Testis (tissue), 3 donors: ENCODE measurements around the gene TMEM37. TPM values are rescaled to one million over a fixed set of nuclear protein-coding genes. Genes with fewer than 3 reads are reported as not detected.

ENCODE experiments used
- DNase-seq: peaks from one replicate; pipeline ENCODE4 v3.0.0-alpha.2; 2019
- H3K27ac ChIP-seq, 2 donors: fragments of 200-600 bp; sonication (generic); one replicate each; pipeline ENCODE4 v1.5.1; 2019
- H3K27me3 ChIP-seq: fragments of 200-600 bp; sonication (generic); one replicate; pipeline ENCODE4 v1.5.1; 2019
- H3K36me3 ChIP-seq: fragments of 200-600 bp; sonication (generic); one replicate; pipeline ENCODE4 v1.5.1; 2017; ENCODE audit warnings: low read depth; ENCODE audit errors: missing control alignments
- H3K4me1 ChIP-seq: fragments of 200-600 bp; sonication (generic); one replicate; pipeline ENCODE4 v1.5.1; 2019
- H3K4me3 ChIP-seq, 2 donors: fragments of 200-600 bp; sonication (generic); one replicate each; pipeline ENCODE4 v1.5.1; 2017 to 2019
- H3K9me3 ChIP-seq: fragments of 200-600 bp; sonication (generic); one replicate; pipeline ENCODE4 v1.5.1; 2017
- POLR2A ChIP-seq: fragments of 450-650 bp; IDR thresholded peaks from one replicate; pipeline ENCODE4 v1.6.1; 2017; ENCODE audit warnings: antibody characterized with exemption, mild to moderate bottlenecking, moderate library complexity
- WGBS, 2 donors: methylation state at CpG; one replicate each; pipeline ENCODE4 v1.1.5; 2018; 5-methylcytosine and 5-hydroxymethylcytosine counted together
- intact Hi-C: fragments of 100-400 bp; cut with DNase I; formaldehyde crosslinking; loops from one replicate; pipeline ENCODE4 v1.15.1; 2023; ENCODE audit warnings: low total_unique reads
- polyA plus RNA-seq: library from polyadenylated mRNA; stranded (reverse); fragments of 350-450 nt; fragmentation: Illumina TruSeq; extraction: RNeasy Lipid Tissue Mini Kit (QIAGEN cat#74804); gene quantifications from one replicate; pipeline ENCODE4 v1.2.3, GENCODE V29; 2014; ENCODE audit warnings: low read depth, low replicate concordance; ENCODE audit not compliant: insufficient read depth
- total RNA-seq, 2 donors: library from RNA; depleted of rRNA; stranded (reverse); fragments of >200 nt; gene quantifications; one replicate each; pipeline ENCODE4 v1.2.3, GENCODE V29; 2016
- TF ChIP-seq, protein P1 (sequence below), 3 experiments: fragments of 450-650 bp in 2 of 3; fragments of 200-600 bp in 1 of 3; sonication (generic) in 1 of 3; IDR thresholded peaks; one replicate each; pipeline ENCODE4 v1.5.1; 2016 to 2019; ENCODE audit warnings: antibody characterized with exemption in 3 of 3, mild to moderate bottlenecking in 2 of 3, moderate library complexity in 1 of 3

The TMEM37 gene
- total and polyA plus RNA-seq, 3 donors from 2014 or later, result 7.0 to 14.2 (median 9.0) TPM

DNA sequence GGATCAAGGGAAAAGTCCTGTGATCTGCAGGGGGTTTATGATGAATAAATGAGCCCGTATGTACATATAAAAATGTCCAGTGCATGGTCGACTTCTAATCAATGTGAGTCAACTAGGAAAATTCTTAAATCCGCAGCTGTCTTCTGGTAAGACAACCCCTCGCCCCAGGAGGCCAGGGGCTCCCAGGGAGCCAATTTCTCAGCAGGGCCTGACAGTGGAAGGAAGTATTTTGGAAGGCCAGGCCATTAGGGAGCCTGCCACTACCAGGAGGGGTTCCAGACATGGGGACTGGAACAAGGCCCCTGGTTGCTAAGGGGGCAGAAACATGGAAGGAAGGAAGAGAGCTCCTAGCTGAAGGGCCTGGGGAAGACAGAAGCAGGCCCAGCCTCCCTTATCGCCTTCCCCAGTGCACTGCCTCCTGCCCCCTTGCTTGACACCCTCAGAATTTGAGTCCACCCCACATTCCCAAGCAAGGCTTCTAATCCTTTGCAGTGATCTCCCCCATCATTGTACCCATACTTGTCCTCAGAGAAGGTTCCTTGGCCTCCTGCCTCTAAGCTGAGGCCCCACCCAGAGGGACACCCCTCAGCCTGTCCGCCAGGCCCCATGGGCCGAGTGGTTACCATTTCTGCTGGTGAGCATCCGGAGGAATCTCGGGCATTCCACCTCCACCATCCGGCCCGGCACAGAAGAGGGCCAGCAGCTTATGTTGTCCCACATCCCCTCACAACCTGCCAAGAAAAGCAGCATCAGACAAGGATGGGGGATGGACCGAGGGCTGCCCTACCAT is 46.7 kb downstream of the TMEM37 start:
- no peaks in the 10 kb centered on the region for H3K36me3 ChIP-seq
- WGBS, 2 donors, result 87 to 91% methylated on average over 12 of the region's 12 CpGs
- no peaks in the 10 kb centered on the region for H3K9me3 ChIP-seq
- no peak overlapping the region for H3K27ac ChIP-seq
- no peak for TF ChIP-seq POLR2A
- TF ChIP-seq, protein P1, sequence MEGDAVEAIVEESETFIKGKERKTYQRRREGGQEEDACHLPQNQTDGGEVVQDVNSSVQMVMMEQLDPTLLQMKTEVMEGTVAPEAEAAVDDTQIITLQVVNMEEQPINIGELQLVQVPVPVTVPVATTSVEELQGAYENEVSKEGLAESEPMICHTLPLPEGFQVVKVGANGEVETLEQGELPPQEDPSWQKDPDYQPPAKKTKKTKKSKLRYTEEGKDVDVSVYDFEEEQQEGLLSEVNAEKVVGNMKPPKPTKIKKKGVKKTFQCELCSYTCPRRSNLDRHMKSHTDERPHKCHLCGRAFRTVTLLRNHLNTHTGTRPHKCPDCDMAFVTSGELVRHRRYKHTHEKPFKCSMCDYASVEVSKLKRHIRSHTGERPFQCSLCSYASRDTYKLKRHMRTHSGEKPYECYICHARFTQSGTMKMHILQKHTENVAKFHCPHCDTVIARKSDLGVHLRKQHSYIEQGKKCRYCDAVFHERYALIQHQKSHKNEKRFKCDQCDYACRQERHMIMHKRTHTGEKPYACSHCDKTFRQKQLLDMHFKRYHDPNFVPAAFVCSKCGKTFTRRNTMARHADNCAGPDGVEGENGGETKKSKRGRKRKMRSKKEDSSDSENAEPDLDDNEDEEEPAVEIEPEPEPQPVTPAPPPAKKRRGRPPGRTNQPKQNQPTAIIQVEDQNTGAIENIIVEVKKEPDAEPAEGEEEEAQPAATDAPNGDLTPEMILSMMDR (IDR thresholded peaks at IDR 0.05), result no peak
- H3K4me3 ChIP-seq, result no peak overlapping the region
- DNase-seq, result peak; percentile 4
- H3K27me3 ChIP-seq, result no peaks in the 10 kb centered on the region
- H3K4me1 ChIP-seq, result peaks cover 8% of the 10 kb centered on the region
- intact Hi-C loops, result no loop called here

- no peak overlapping the region for H3K4me3 ChIP-seq
- peaks cover 8% of the 10 kb centered on the region for H3K4me1 ChIP-seq
- H3K9me3 ChIP-seq, result no peaks in the 10 kb centered on the region
- intact Hi-C loops, result no loop called here
- 92 to 94% methylated on average over 3 of the region's 3 CpGs for WGBS, 2 donors
- no peaks in the 10 kb centered on the region for H3K27me3 ChIP-seq
- peak; percentile 2 for DNase-seq
- TF ChIP-seq, protein P1 (IDR thresholded peaks at IDR 0.05), result no peak
- TF ChIP-seq POLR2A, result no peak
- no peaks in the 10 kb centered on the region for H3K36me3 ChIP-seq
- no peak overlapping the region for H3K27ac ChIP-seq
Measured at GRCh38 chr2:119478978-119479295, 47.3 kb downstream of the TMEM37 start.

GRCh38 chr2:119480184-119480583 is 48.5 kb downstream of the TMEM37 start:
- peak; percentile 12 for DNase-seq
- no peaks in the 10 kb centered on the region for H3K27me3 ChIP-seq
- intact Hi-C loops, result no loop called here
- no peak overlapping the region for H3K4me3 ChIP-seq
- H3K9me3 ChIP-seq, result no peaks in the 10 kb centered on the region
- no peaks in the 10 kb centered on the region for H3K36me3 ChIP-seq
- TF ChIP-seq, protein P1 (IDR thresholded peaks at IDR 0.05), result no peak
- no peak for TF ChIP-seq POLR2A
- peaks cover 10% of the 10 kb centered on the region for H3K4me1 ChIP-seq
- no peak overlapping the region for H3K27ac ChIP-seq
- 86% methylated on average over 4 to 5 of the region's 5 CpGs for WGBS, 2 donors

DNA sequence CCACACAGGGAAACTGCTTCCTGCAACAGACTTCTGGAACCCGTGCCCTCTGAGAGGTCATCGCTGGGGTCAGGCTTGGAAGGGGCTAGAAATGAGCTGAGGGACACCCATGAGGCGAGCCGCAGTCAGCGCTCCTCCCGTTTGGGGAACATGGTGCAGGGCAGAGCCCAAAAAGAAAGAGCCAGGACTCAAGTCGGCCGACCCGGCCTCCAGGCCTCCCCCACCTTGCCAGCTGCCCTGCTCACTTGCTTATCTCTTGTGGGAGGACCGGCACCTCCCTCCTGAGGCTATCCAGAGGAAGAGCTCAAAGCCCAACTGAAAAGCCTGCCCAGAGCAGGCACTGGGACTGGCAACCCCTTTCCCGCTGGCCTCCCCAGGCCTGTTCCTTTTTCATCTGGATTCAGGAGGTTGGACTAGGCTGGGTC is 49.1 kb downstream of the TMEM37 start:
- peak; percentile 77 for DNase-seq

More for the DNA sequence above, 49.1 kb downstream of the TMEM37 start:
- Histone ChIP-seq H3K27ac (no peak overlapping the region), H3K36me3 (no peaks in the 10 kb centered on the region), H3K27me3 (no peaks in the 10 kb centered on the region), H3K9me3 (no peaks in the 10 kb centered on the region), H3K4me3 (no peak overlapping the region), H3K4me1 (peaks cover 14% of the 10 kb centered on the region)
- 70 to 71% methylated on average over 8 to 11 of the region's 11 CpGs for WGBS, 2 donors
- intact Hi-C loops, result no loop called here
- TF ChIP-seq, protein P1 (IDR thresholded peaks at IDR 0.05), result no peak
- no peak for TF ChIP-seq POLR2A
